ENCODE results near the gene ST6GALNAC6. TPM values are rescaled to one million over a fixed set of nuclear protein-coding genes. Genes with fewer than 3 reads are reported as not detected.

The ST6GALNAC6 gene
- polyA plus RNA-seq, 1 experiment: 40.6 TPM

DNA sequence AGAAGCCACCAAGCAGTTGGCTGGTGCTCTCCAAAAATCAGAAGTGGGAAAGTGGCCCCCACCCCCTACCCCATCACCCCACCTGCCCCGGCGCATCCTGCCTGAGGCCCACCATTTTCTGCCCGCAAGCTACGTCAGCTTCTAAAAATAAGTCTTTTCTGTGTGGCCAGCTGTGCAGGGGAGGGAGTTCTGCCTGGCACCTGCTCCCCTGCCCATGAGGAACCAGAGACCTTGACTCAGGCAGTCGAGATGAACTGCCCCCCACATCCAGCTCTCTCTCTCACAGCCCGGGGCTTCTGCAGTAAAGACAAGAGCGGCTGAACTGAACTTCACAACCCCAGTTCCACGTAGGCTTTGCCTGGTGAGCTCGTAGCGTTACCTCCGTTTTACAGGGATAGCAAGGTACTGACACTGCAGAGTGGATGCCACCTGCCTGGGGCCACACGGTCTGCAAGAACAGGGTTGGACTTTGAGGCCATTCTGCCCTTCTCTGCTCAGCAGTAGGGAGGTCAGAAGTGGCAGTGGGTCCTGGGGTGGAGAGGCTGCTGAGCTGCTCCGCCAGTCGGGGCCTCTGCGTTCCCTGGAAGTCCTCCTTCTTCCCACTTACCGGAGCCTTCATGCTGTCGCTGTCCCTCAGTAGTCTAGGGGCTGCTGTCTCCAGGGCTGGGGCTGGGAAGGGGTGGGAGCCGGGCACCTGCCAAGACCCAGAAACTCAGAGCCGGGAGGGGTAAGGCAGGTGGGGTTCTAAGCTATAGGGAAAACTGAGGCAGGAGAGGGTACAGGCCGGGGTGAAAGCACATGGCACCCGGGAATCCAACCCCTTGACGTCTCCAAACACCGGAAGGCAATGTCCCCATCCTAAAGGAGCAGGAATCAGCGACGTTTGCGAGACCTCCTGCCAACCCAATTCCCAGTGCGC, 16.7 kb upstream of the ST6GALNAC6 start:
- H3K27me3 ChIP-seq (ENCODE audit: control insufficient read depth, insufficient read depth, low read length): no peaks in the 10 kb centered on the region
- H3K4me3 ChIP-seq (ENCODE audit: low read depth, low read length): peak overlapping the region; percentile 80
- ChIA-PET CTCF (interaction anchor here (0.7 to 1.5 kb wide), 4 partner anchors 131 to 411 kb away, joined by 3 to 5 read pairs (median 3); partner anchors contain the start of gene TOR2A), POLR2A (interaction anchor here (0.6 to 1.8 kb wide), 6 partner anchors 17 to 354 kb away, joined by 3 to 18 read pairs (median 3); partner anchors contain the start of genes ST6GALNAC6 and TOR2A)
- DNase-seq (ENCODE audit: low read depth, low spot score): no peak
- TF ChIP-seq, protein P1, sequence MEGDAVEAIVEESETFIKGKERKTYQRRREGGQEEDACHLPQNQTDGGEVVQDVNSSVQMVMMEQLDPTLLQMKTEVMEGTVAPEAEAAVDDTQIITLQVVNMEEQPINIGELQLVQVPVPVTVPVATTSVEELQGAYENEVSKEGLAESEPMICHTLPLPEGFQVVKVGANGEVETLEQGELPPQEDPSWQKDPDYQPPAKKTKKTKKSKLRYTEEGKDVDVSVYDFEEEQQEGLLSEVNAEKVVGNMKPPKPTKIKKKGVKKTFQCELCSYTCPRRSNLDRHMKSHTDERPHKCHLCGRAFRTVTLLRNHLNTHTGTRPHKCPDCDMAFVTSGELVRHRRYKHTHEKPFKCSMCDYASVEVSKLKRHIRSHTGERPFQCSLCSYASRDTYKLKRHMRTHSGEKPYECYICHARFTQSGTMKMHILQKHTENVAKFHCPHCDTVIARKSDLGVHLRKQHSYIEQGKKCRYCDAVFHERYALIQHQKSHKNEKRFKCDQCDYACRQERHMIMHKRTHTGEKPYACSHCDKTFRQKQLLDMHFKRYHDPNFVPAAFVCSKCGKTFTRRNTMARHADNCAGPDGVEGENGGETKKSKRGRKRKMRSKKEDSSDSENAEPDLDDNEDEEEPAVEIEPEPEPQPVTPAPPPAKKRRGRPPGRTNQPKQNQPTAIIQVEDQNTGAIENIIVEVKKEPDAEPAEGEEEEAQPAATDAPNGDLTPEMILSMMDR (IDR thresholded peaks at IDR 0.05; ENCODE audit: low read depth, low read length): no peak
- no peaks in the 10 kb centered on the region; the same call in 1 of the 2 replicates for H3K9me3 ChIP-seq (ENCODE audit: control insufficient read depth, insufficient read depth, low read length)
- H3K27ac ChIP-seq (ENCODE audit: low read depth, low read length): no peak overlapping the region

DNA sequence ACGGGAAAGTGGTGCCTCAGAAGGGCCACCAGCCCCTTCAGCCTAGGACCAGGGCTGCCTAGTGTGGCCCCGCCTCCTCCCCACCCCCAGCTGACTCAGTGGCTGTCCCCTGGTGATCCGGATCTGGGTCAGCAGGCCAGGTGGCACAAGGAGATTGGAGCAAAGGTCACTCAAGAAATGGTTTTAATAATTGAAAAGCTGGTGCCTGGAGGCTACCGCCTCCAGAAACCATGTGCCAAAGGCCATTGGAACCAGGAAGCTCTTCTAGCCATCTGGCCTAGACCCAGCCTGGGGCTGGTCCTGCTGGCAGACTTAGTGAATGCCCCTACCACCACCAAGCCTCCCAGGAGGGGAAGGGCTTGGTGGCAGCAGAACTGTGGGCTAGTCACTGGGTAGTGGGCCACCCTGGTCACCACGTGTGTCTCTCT, 15.9 kb upstream of the ST6GALNAC6 start:
- DNase-seq (ENCODE audit: low read depth, low spot score): no peak
- no peak overlapping the region for H3K27ac ChIP-seq (ENCODE audit: low read depth, low read length)
- TF ChIP-seq, protein P1 (IDR thresholded peaks at IDR 0.05; ENCODE audit: low read depth, low read length): no peak
- no peaks in the 10 kb centered on the region; the same call in 1 of the 2 replicates for H3K9me3 ChIP-seq (ENCODE audit: control insufficient read depth, insufficient read depth, low read length)
- H3K27me3 ChIP-seq (ENCODE audit: control insufficient read depth, insufficient read depth, low read length): no peaks in the 10 kb centered on the region
- ChIA-PET CTCF (interaction anchor here (1.0 to 1.5 kb wide), 2 partner anchors 131 to 180 kb away, joined by 3 read pairs; partner anchors contain the start of gene TOR2A), POLR2A (no interaction called here)
- H3K4me3 ChIP-seq (ENCODE audit: low read depth, low read length): no peak overlapping the region

DNA sequence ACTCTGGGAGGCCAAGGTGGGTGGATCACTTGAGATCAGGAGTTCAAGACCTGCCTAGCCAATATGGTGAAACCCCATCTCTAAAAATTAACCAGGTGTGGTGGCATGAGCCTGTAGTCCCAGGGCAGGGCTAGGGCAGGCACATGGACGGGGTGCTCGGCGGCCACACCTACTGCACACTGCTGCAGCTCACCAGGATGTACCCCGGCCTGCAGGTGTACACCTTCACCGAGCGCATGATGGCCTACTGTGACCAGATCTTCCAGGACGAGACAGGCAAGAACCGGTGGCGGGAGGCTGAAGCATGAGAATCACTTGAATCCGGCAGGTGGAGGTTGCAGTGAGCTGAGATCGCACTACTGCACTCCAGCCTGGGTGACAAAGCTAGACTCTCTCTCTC, 14.3 kb upstream of the ST6GALNAC6 start:
- no peaks in the 10 kb centered on the region for H3K27me3 ChIP-seq (ENCODE audit: control insufficient read depth, insufficient read depth, low read length)
- H3K4me3 ChIP-seq (ENCODE audit: low read depth, low read length): no peak overlapping the region
- H3K27ac ChIP-seq (ENCODE audit: low read depth, low read length): no peak overlapping the region
- no peak for DNase-seq (ENCODE audit: low read depth, low spot score)
- no peaks in the 10 kb centered on the region; the same call in 1 of the 2 replicates for H3K9me3 ChIP-seq (ENCODE audit: control insufficient read depth, insufficient read depth, low read length)
- CTCF ChIA-PET: interaction anchor here (1.0 kb wide), 1 partner anchor 44 kb away, joined by 3 read pairs; no protein-coding TSS in a partner anchor
- TF ChIP-seq, protein P1 (IDR thresholded peaks at IDR 0.05; ENCODE audit: low read depth, low read length): no peak
- POLR2A ChIA-PET: interaction anchor here (0.6 to 0.7 kb wide), 2 partner anchors 16 to 24 kb away, joined by 3 to 7 read pairs; no protein-coding TSS in a partner anchor

DNA sequence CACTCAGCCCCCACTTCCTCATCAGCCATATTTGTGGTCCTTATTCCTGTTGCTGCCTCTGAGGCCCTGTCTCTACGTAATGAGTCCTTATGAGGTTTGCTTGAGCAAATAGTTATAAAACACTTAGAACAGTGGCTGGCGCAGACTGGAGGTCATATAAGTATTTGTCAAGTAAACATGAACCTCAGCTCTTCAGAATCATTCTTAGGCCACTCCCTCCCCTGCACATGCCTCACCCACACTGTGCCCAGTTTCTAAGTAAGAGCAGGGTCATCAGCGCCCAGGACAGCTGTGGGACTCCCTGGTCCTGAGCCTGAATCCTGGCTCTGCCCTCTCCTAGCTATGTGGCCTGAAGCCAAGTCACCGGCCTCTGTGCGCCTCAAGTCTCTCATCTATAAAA, 13.5 kb upstream of the ST6GALNAC6 start:
- TF ChIP-seq, protein P1 (IDR thresholded peaks at IDR 0.05; ENCODE audit: low read depth, low read length): no peak
- DNase-seq (ENCODE audit: low read depth, low spot score): no peak
- Histone ChIP-seq H3K27ac (ENCODE audit: low read depth, low read length) (no peak overlapping the region), H3K9me3 (ENCODE audit: control insufficient read depth, insufficient read depth, low read length) (no peaks in the 10 kb centered on the region; the same call in 1 of the 2 replicates), H3K4me3 (ENCODE audit: low read depth, low read length) (no peak overlapping the region), H3K27me3 (ENCODE audit: control insufficient read depth, insufficient read depth, low read length) (no peaks in the 10 kb centered on the region)
- ChIA-PET POLR2A (no interaction called here), CTCF (interaction anchor here (0.6 to 1.0 kb wide), 2 partner anchors 19 to 43 kb away, joined by 3 to 7 read pairs; no protein-coding TSS in a partner anchor)

DNA sequence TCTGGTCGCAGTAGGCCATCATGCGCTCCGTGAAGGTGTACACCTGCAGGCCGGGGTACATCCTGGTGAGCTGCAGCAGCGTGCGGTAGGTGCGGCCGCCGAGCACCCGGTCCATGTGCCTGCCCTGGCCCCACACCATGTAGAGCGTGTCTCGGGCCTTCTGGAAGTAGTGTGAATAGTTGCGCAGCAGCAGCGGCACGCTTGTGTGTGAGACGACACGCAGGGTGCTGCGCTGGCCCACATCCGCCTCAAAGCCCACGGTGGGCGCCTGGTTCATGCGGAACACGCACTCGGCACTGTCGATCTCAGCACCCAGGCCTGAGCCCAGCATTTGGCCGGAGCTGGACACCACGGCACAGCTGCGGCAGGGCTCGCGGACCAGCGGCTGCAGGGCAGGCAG, 12.9 kb upstream of the ST6GALNAC6 start:
- POLR2A ChIA-PET: no interaction called here
- CTCF ChIA-PET: no interaction called here
- Histone ChIP-seq H3K4me3 (ENCODE audit: low read depth, low read length) (no peak overlapping the region), H3K27me3 (ENCODE audit: control insufficient read depth, insufficient read depth, low read length) (no peaks in the 10 kb centered on the region), H3K27ac (ENCODE audit: low read depth, low read length) (no peak overlapping the region), H3K9me3 (ENCODE audit: control insufficient read depth, insufficient read depth, low read length) (no peaks in the 10 kb centered on the region; the same call in 1 of the 2 replicates)
- no peak for DNase-seq (ENCODE audit: low read depth, low spot score)
- TF ChIP-seq, protein P1 (IDR thresholded peaks at IDR 0.05; ENCODE audit: low read depth, low read length): no peak
